HEK293 (cell line): ENCODE results near the gene CDC42.

Source experiments
- CTCF ChIA-PET: fragments of 350-600 bp; formaldehyde crosslinking; extraction: SDS; loops from one replicate; lab custom pipeline; 2021; ENCODE audit warnings: antibody characterized with exemption; lab: Yijun Ruan, JAX
- POLR2A ChIA-PET: fragments of 300-600 bp; formaldehyde crosslinking; extraction: SDS; loops from one replicate; lab custom pipeline; 2020; ENCODE audit warnings: antibody characterized with exemption, inconsistent platforms; lab: Yijun Ruan, JAX
- H3K27ac ChIP-seq: fragments of 200-500 bp; sonication (Bioruptor generic); 2 replicates; pipeline ENCODE4 v1.5.1; 2014; ENCODE audit warnings: low read depth, low read length, control low read depth, inconsistent platforms; ENCODE audit errors: extremely low read depth
- H3K36me3 ChIP-seq, 2 experiments: fragments of 200-500 bp in 1 of 2; sonication (Bioruptor generic) in 1 of 2; 1 replicate in 1 of 2; 2 replicates in 1 of 2; pipeline ENCODE4 v1.5.1; 2014 to 2017; ENCODE audit warnings: inconsistent platforms in 2 of 2, low read length in 2 of 2; ENCODE audit not compliant: control insufficient read depth in 2 of 2, insufficient read depth in 1 of 2
- H3K4me1 ChIP-seq: fragments of 200-500 bp; sonication (Bioruptor generic); 2 replicates; pipeline ENCODE4 v1.5.1; 2014; ENCODE audit warnings: mild to moderate bottlenecking, low read length, inconsistent platforms; ENCODE audit not compliant: control insufficient read depth, insufficient read depth
- H3K4me3 ChIP-seq: 2 replicates; pipeline ENCODE4 v1.5.1; 2011; ENCODE audit warnings: low read depth, mild to moderate bottlenecking, control low read depth, low read length, moderate library complexity
- H3K9me3 ChIP-seq: fragments of 200-500 bp; sonication (Bioruptor generic); 2 replicates; pipeline ENCODE4 v1.5.1; 2014; ENCODE audit warnings: low read depth, low read length, inconsistent platforms; ENCODE audit not compliant: control insufficient read depth, insufficient read depth
- BCL6B ChIP-seq: fragments of 450-650 bp; formaldehyde crosslinking; IDR thresholded peaks from 2 replicates; pipeline ENCODE4 v1.5.1; 2017; ENCODE audit warnings: missing biosample characterization, missing genetic modification characterization
- EGR2 ChIP-seq: fragments of 450-650 bp; formaldehyde crosslinking; IDR thresholded peaks from 2 replicates; pipeline ENCODE4 v1.5.1; 2016; ENCODE audit warnings: low read depth, missing biosample characterization, missing genetic modification characterization
- SCRT1 ChIP-seq: fragments of 450-650 bp; formaldehyde crosslinking; IDR thresholded peaks from 2 replicates; pipeline ENCODE4 v1.5.1; 2016; ENCODE audit warnings: missing biosample characterization, missing genetic modification characterization, borderline replicate concordance
- SCRT2 ChIP-seq: fragments of 450-650 bp; formaldehyde crosslinking; IDR thresholded peaks from 2 replicates; pipeline ENCODE4 v1.5.1; 2016; ENCODE audit warnings: missing biosample characterization, missing genetic modification characterization
- TSHZ1 ChIP-seq: fragments of 450-650 bp; formaldehyde crosslinking; IDR thresholded peaks from 2 replicates; pipeline ENCODE4 v1.5.1; 2016; ENCODE audit warnings: missing biosample characterization, missing genetic modification characterization, borderline replicate concordance
- ZBTB44 ChIP-seq: fragments of 450-650 bp; IDR thresholded peaks from 2 replicates; pipeline ENCODE4 v1.5.1; 2018; ENCODE audit warnings: missing biosample characterization, mild to moderate bottlenecking, missing genetic modification characterization
- ZBTB49 ChIP-seq: fragments of 450-650 bp; formaldehyde crosslinking; IDR thresholded peaks from 2 replicates; pipeline ENCODE4 v1.5.1; 2016; ENCODE audit warnings: missing biosample characterization, missing genetic modification characterization, low read depth
- ZFHX2 ChIP-seq: fragments of 450-650 bp; formaldehyde crosslinking; conservative IDR thresholded peaks from 2 replicates; pipeline ENCODE4 v1.5.1; 2016; ENCODE audit warnings: missing biosample characterization, missing genetic modification characterization
- ZFP41 ChIP-seq: fragments of 450-650 bp; formaldehyde crosslinking; IDR thresholded peaks from 2 replicates; pipeline ENCODE4 v1.5.1; 2016; ENCODE audit warnings: missing biosample characterization, missing genetic modification characterization, borderline replicate concordance
- ZIC2 ChIP-seq: fragments of 450-650 bp; formaldehyde crosslinking; IDR thresholded peaks from 2 replicates; pipeline ENCODE4 v1.5.1; 2016; ENCODE audit warnings: missing biosample characterization, missing genetic modification characterization
- ZNF174 ChIP-seq: fragments of 450-650 bp; formaldehyde crosslinking; IDR thresholded peaks from 2 replicates; pipeline ENCODE4 v1.5.0; 2017; ENCODE audit warnings: missing biosample characterization, mild to moderate bottlenecking, missing genetic modification characterization
- ZNF175 ChIP-seq: fragments of 450-650 bp; formaldehyde crosslinking; IDR thresholded peaks from 2 replicates; pipeline ENCODE4 v1.5.1; 2016; ENCODE audit warnings: missing biosample characterization, missing genetic modification characterization
- ZNF214 ChIP-seq: fragments of 450-650 bp; formaldehyde crosslinking; IDR thresholded peaks from 2 replicates; pipeline ENCODE4 v1.5.1; 2017; ENCODE audit warnings: missing biosample characterization, mild to moderate bottlenecking, missing genetic modification characterization, borderline replicate concordance
- ZNF24 ChIP-seq: fragments of 450-650 bp; formaldehyde crosslinking; IDR thresholded peaks from 2 replicates; pipeline ENCODE4 v1.5.1; 2016; ENCODE audit warnings: missing biosample characterization, missing genetic modification characterization
- ZNF324 ChIP-seq: fragments of 450-650 bp; formaldehyde crosslinking; IDR thresholded peaks from 2 replicates; pipeline ENCODE4 v1.5.1; 2016; ENCODE audit warnings: missing biosample characterization, missing genetic modification characterization
- ZSCAN23 ChIP-seq: fragments of 450-650 bp; formaldehyde crosslinking; IDR thresholded peaks from 2 replicates; pipeline ENCODE4 v1.5.1; 2016; ENCODE audit warnings: missing biosample characterization, missing genetic modification characterization
- ZSCAN5A ChIP-seq: fragments of 450-650 bp; formaldehyde crosslinking; IDR thresholded peaks from 2 replicates; pipeline ENCODE4 v1.5.1; 2016; ENCODE audit warnings: missing biosample characterization, missing genetic modification characterization

Gene CDC42

GRCh38 chr1:22133931-22134324 lies 81.4 kb downstream of the CDC42 start (continued):
- no peak for TF ChIP-seq TSHZ1
- TF ChIP-seq ZNF175 = no peak
- no peak for TF ChIP-seq ZNF24 (tag by site-specific recombination)
- TF ChIP-seq ZBTB49 (tag by site-specific recombination) = no peak
- peak; percentile 40 for TF ChIP-seq ZIC2 (tag by site-specific recombination)
- TF ChIP-seq EGR2 (tag by site-specific recombination) = no peak
- no peak for TF ChIP-seq ZFP41 (tag by site-specific recombination)
- TF ChIP-seq ZFHX2 (tag by site-specific recombination) = peak; percentile 44; the same call in 1 of the 2 replicates
- TF ChIP-seq ZSCAN23 (tag by site-specific recombination) = no peak
- no peak for TF ChIP-seq ZSCAN5A (tag by site-specific recombination)
- no peak for TF ChIP-seq ZNF214 (tag by site-specific recombination)
- TF ChIP-seq BCL6B (tag by site-specific recombination) = no peak
- TF ChIP-seq ZNF324 (tag by site-specific recombination) = no peak

- ChIA-PET CTCF (interaction anchor here (1.2 kb wide), 1 partner anchor 279 kb away, joined by 4 read pairs; no protein-coding TSS in a partner anchor), POLR2A (interaction anchor here (0.5 kb wide), 1 partner anchor 845 kb away, joined by 3 read pairs; no protein-coding TSS in a partner anchor)
- no peaks in the 10 kb centered on the region for H3K4me1 ChIP-seq
- H3K27ac ChIP-seq = no peak overlapping the region
- no peaks in the 10 kb centered on the region for H3K9me3 ChIP-seq
- H3K36me3 ChIP-seq = no peaks in the 10 kb centered on the region
- TF ChIP-seq SCRT2 (tag by site-specific recombination) (peak; percentile 94), ZNF174 (no peak), SCRT1 (tag by site-specific recombination) (peak; percentile 69), ZIC2 (tag by site-specific recombination) (peak; percentile 85), ZBTB44 (tag by site-specific recombination) (0 out of 2 replicates have a peak, but pooled peaks have one; percentile 12)
- no peak overlapping the region for H3K4me3 ChIP-seq
Measured at GRCh38 chr1:22137004-22137720, 84.7 kb downstream of the CDC42 start.
